ENCODE results near the gene ARMH1.

Gene ARMH1

DNA sequence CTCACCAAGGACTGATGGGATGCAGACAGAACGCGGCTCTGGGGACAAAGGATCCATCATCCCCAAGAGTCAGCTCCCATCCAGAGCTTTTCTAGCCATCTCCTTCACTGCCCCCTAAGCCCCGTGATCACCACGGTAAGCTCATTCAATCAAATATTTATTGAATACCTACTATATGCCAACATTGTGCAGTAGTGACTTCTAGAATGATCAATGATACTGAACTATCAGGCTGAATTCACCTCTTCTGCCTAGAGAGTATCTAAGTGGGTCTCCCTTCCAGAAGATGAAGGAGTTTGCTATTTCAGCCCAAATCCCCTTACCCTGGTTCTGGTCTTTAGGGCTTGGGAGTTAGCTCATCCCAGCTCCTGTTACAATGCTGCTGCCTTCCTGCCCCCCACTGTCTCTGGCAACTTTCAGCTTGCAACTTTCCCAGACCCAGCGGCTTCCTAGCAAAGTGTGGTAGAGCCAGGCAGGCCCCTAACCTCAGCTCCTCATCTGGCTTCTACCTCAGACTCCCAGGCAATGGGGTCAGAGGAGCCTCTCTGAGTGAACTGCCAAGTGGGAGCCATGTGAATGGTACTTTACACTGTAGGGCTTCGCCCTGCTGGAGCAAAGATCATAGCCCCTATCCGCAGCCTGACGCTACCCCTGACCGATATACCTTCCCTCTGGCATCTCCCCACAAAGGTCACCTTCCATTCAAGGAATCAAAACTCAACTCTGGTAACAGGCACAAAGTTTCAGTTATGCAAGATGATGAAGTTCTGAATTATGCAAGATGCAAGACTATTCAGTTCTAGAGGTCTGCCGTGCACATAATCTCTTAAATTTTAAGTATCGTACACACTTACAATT, 21.2 kb upstream of the ARMH1 start:
- ChIA-PET POLR2A (ENCODE audit: low non-redundant PET) (no interaction called here), CTCF (interaction anchor here (0.6 to 2.5 kb wide), 19 partner anchors 8 to 647 kb away, joined by 3 to 15 read pairs (median 4); partner anchors contain the start of genes SLC6A9 and TMEM53)
- TF ChIP-seq, protein P1, sequence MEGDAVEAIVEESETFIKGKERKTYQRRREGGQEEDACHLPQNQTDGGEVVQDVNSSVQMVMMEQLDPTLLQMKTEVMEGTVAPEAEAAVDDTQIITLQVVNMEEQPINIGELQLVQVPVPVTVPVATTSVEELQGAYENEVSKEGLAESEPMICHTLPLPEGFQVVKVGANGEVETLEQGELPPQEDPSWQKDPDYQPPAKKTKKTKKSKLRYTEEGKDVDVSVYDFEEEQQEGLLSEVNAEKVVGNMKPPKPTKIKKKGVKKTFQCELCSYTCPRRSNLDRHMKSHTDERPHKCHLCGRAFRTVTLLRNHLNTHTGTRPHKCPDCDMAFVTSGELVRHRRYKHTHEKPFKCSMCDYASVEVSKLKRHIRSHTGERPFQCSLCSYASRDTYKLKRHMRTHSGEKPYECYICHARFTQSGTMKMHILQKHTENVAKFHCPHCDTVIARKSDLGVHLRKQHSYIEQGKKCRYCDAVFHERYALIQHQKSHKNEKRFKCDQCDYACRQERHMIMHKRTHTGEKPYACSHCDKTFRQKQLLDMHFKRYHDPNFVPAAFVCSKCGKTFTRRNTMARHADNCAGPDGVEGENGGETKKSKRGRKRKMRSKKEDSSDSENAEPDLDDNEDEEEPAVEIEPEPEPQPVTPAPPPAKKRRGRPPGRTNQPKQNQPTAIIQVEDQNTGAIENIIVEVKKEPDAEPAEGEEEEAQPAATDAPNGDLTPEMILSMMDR (conservative IDR thresholded peaks at IDR 0.05; ENCODE audit: low read depth): peak; percentile 73
- no peak overlapping the region for H3K27ac ChIP-seq
- DNase-seq (ENCODE audit: low spot score): no peak

DNA sequence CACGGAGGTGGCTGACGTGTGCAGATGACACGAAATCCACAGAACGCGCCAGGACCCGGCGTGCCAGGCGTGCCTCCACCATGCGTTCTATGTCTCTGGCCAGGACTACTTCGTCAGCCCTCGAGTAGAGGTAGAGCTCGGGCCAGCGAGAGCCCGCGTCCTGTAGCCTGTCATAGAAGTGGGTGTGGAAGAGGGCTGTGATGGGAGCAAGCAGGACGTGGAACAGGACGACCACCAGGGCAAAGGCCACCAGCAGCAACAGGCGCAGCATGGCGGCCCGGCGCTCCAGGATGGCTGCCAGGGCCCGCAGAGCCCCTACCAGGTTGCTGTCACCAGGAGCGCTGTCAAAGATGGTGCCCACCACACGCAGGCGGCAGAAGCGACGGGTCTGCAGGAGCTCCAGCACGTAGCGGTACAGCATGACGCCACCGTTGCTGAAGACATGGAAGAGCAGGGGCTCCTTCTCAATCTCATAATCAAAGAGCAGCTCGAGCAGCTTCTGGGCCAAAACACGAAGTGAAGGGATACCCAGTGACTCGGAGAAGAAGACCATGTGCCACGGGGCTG, 19.8 kb upstream of the ARMH1 start:
- H3K27ac ChIP-seq: no peak overlapping the region
- no peak for DNase-seq (ENCODE audit: low spot score)
- CTCF ChIA-PET: interaction anchor here (0.5 to 0.6 kb wide), 2 partner anchors 41 to 437 kb away, joined by 3 to 6 read pairs; no protein-coding TSS in a partner anchor
- POLR2A ChIA-PET (ENCODE audit: low non-redundant PET): no interaction called here
- TF ChIP-seq, protein P1 (conservative IDR thresholded peaks at IDR 0.05; ENCODE audit: low read depth): no peak

DNA sequence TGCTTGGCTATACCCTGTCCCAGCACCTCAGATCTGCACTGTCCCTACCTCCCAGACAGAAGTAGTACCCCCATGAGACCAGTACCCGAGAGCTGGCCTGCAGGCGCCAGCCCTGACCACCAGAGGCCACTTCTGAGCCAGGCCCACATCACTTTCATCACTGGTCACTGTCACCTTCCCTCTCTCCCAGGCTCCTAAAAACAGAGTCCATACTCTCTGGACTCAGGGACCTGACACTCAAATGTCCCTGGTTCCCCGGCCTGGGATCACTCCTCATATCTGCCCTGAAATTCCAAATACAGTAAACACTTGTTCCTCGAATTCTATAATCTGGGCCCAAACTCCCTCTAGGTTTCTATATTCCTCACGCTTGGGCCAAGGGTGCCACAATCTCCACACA, 18.9 kb upstream of the ARMH1 start:
- TF ChIP-seq, protein P1 (conservative IDR thresholded peaks at IDR 0.05; ENCODE audit: low read depth): peak; percentile 80
- ChIA-PET POLR2A (ENCODE audit: low non-redundant PET) (no interaction called here), CTCF (interaction anchor here (0.5 to 0.6 kb wide), 3 partner anchors 13 to 655 kb away, joined by 3 read pairs; no protein-coding TSS in a partner anchor)
- no peak for DNase-seq (ENCODE audit: low spot score)
- no peak overlapping the region for H3K27ac ChIP-seq

DNA sequence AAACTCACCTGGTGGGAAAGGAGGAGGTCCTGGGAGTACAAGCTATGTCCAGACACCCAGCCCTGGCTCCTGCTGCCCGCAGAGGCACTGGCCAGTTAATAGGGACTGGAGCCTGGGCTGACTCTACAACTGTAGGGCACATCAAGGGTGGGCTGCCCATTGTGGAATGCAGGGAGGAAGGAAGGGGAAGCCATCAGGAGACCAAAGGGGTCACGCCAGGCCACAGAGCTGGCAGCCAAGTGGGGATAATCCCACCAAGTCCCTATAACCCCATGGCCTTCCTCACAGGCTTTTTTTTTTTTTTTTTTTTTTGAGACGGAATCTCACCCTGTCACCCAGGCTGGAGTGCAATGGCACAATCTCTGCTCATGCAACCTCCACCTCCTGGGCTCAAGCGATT, 14.9 kb upstream of the ARMH1 start:
- ChIA-PET CTCF (interaction anchor here (0.7 kb wide), 1 partner anchor 12 kb away, joined by 3 read pairs; no protein-coding TSS in a partner anchor), POLR2A (ENCODE audit: low non-redundant PET) (interaction anchor here (0.5 kb wide), 1 partner anchor 11 kb away, joined by 3 read pairs; no protein-coding TSS in a partner anchor)
- TF ChIP-seq, protein P1 (conservative IDR thresholded peaks at IDR 0.05; ENCODE audit: low read depth): no peak
- no peak for DNase-seq (ENCODE audit: low spot score)
- peak overlapping the region; percentile 24; the same call in 1 of the 2 replicates for H3K27ac ChIP-seq

DNA sequence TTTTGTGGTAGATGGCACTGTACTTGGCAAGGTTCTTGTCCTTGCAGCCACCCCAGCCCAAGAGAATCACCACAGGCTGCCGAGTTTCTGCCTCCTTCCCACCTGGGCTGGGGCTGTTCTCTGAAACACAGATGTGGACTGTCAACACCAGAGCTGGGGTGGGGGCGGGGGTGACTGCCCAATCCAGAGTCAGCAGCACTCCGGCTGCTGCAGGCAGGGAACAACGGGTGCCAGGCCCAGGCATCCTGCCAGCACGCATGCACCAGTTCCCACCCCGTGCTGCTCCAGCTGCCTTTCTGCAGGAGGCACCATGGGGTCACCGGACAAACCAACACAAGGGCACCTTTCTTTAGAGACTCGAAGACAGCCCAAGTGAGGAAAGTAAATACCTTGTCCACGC, 14.3 kb upstream of the ARMH1 start:
- DNase-seq (ENCODE audit: low spot score): no peak
- POLR2A ChIA-PET (ENCODE audit: low non-redundant PET): no interaction called here
- CTCF ChIA-PET: interaction anchor here (0.7 to 0.9 kb wide), 2 partner anchors 11 to 649 kb away, joined by 3 read pairs; no protein-coding TSS in a partner anchor
- peak overlapping the region; percentile 24; the same call in 1 of the 2 replicates for H3K27ac ChIP-seq
- TF ChIP-seq, protein P1 (conservative IDR thresholded peaks at IDR 0.05; ENCODE audit: low read depth): no peak

All from RWPE1 (cell line).